DND-41 (cell line): ENCODE measurements around the gene AMPD2.

Experiments used
- CTCF ChIP-seq: IDR thresholded peaks from 2 replicates; pipeline ENCODE4 v1.5.1; 2012; ENCODE audit warnings: borderline replicate concordance, low read length, moderate library complexity, mild to moderate bottlenecking; ENCODE audit not compliant: poor library complexity, severe bottlenecking; ENCODE audit errors: extremely low read depth
- EZH2 ChIP-seq: IDR thresholded peaks from 3 replicates; pipeline ENCODE4 v1.6.1; 2012; ENCODE audit warnings: borderline replicate concordance, low read depth, mild to moderate bottlenecking, moderate library complexity, low read length, inconsistent platforms; ENCODE audit not compliant: severe bottlenecking

- TF ChIP-seq EZH2 (no peak), CTCF (no peak)
Observed at GRCh38 chr1:109635862-109636200, 16.2 kb downstream of the AMPD2 start.
